Measurements from ENCODE around the gene TRAK1.

Gene TRAK1

GRCh38 chr3:42067326-42067725 lies 23.8 kb upstream of the TRAK1 start:
- DNase-seq, result no peak

DNA sequence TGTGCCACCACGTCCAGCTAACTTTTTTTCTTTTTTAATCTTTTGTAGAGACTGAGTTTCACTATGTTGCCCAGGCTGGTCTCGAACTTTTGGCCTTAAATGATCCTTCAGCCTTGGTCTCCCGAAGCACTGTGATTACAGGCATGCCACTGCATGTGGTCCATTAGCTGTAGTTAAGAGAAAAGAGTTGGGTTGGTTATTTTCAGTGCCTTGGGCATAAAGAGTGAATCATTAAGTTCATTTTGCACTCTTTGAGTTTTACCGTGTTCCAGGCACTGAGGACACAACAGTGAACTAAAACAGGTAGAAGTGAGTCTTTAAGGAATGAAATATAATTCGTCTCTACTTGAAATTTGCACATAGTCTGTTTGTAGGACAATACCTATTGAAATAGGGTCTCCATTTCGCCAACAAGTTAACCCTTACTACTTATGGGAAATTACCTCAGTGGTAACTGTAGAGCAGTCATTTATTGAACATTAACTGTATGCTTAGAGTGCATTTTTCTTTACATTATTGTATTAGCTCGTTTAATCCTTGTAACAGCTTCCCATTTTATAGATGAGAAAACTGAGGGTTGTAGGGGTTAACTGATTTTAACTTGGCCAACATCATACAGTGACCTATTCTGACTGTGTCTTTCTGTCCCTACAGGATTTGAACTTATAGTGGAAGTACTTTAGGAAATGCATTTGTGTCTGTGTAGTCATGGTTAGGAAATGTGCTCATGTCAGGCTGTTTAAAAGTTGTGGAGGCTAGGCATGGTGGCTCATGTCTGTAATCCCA lies 22.7 kb upstream of the TRAK1 start:
- DNase-seq, result no peak

DNA sequence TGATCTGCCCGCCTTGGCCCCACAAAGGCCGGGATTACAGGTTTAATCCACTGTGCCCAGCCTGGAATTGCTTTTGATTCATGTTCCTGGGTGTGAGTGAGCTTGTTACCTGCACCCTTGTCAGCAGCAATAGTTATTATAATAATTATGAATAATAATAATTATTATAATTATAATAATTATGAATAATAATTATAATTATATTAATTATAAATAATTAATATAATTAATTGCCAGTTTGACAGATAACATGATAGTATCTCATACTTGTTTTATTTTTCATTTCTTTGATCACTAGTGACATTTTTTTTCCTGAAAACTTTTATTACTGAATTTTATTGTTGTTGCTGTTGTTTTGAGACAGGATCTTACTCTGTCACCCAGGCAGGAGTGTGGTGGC lies 21.1 kb upstream of the TRAK1 start:
- no peak for DNase-seq

GRCh38 chr3:42070524-42070923 lies 20.6 kb upstream of the TRAK1 start:
- DNase-seq, result no peak

GRCh38 chr3:42071904-42072812 lies 19.0 kb upstream of the TRAK1 start:
- no peak for DNase-seq

DNA sequence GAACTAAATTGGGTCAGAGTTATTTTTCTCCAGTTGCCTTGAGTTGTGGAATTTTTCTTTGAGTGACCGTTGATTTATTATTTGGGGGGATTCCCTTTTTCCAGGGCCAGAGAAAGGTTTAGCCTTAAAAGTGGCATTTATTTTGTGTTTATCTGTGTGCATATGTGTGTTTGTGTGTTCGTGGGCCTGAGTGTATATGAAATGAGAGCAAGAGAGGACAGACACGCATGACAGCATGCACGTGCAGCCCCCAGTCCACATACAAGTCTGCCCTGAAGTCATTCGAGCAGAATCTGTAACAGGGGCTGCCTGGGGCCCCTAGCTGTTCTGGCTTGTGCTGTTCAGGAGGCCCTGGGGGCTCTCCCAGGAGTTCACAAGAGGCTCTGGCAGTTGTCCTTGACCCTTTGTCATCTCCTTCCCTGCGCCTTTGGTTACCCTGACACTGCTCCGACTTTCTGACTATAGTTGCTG lies 18.3 kb upstream of the TRAK1 start:
- DNase-seq, result no peak

- no peak for DNase-seq
Observed at GRCh38 chr3:42077785-42078184, 13.4 kb upstream of the TRAK1 start.

DNA sequence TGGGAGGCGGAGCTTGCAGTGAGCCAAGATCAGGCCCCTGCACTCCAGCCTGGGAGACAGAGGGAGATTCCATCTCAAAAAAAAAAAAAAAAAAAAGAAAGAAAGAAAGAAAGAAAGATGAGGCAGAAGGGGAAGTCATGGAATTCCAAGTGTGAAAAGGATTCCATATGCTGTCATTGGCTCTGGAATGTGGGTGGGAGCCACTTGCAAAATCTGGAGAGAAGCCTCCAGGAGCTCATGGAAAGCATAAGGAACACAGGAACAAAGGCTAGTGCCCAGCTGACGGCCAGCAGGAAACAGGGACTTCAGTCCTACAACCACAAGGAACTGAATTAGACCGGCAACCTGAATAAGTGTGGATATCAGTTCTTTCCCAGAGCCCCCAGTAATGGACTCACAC lies 12.5 kb upstream of the TRAK1 start:
- no peak for DNase-seq

- DNase-seq, result no peak
Observed at GRCh38 chr3:42079701-42080452, 11.3 kb upstream of the TRAK1 start.

- peak; percentile 36 to 51 for DNase-seq
Observed at GRCh38 chr3:42080453-42080872, 10.7 kb upstream of the TRAK1 start.

GRCh38 chr3:42081838-42082473 lies 9.2 kb upstream of the TRAK1 start:
- no peak for DNase-seq

DNA sequence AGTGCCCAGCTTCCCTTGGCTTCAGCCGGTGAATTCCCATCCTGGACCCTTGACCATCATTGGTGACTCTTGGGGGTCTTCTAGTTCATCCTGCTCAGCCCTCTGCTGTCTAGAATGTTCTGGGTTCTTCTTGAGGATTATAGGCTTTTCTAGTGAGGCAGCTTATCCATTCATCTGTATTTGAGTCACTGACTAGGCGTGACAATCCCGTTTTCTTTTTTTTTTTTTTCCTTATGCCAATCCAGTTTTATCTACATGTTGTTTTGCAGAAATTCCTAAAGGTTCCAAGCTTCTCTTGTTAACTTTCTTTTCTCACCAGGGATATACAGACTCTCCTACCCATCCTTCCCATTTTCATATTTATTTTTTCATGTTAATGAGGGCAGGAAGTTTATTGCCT lies 6.6 kb upstream of the TRAK1 start:
- DNase-seq, result no peak

- DNase-seq, result no peak
Observed at GRCh38 chr3:42085641-42086376, 5.3 kb upstream of the TRAK1 start.

- DNase-seq, result no peak
Observed at GRCh38 chr3:42088803-42089530, 2.2 kb upstream of the TRAK1 start.

DNA sequence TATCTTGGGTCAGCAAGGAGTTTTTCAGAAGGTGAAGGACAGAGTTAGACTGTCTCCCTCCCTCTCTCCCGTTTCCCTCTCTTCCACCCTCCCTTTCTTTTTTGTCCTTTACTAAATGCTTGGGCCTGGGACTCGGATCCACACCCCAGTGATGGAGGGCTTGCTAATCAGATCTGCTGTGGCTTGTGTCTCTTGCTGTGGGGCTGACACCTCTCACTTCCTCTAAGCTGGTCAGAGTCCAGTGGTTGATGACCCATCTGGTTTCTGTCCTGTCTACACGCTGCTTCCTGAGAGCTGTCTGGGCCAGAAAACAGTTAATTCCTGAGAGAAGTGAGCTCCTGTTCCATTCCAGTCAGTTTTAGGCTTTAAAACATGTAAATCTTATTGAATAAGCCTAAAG lies 849 bp downstream of the TRAK1 start:
- no peak for DNase-seq

DNA sequence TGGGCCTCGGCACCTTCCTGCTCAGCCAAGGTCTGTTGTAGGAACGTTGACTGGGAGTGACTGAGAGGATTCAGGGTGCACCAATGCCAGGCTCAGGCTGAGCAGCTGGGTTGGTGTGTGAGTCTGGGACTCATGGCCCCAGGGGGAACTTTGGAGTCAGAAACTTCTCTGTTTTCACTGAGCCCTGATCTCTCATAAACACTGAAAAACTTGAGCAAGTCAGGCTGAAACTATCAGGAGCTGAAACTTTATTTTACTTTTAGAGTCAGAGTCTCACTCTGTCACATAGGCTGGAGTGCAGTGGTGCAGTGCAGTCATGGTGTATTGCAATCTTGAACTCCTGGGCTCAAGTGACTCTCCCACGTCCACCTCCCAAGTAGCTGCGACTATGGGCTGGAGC lies 3.0 kb downstream of the TRAK1 start:
- DNase-seq, result peak in 1 of 2 experiments; percentile 19

- DNase-seq, result peak in 1 of 2 experiments; percentile 14
Observed at GRCh38 chr3:42094691-42095391, 3.7 kb downstream of the TRAK1 start.

DNA sequence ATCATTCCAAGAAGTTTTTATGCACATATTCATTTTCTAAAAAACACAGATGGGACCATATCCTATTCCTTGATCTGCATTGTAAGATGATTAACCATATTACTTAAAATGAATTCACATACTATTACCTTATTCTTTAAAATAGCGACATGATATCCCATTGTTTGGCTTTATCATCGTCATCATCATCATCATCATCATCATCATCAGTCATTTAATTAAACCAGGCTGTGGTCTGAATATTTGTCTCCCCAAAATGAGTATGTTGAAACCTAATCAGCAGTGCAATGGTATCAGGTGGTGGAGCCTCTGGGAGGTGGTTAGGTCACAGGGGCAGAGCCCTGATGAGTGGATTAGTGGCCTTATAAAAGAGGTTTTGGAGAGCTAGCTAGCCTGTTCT lies 4.4 kb downstream of the TRAK1 start:
- DNase-seq, result no peak

DNA sequence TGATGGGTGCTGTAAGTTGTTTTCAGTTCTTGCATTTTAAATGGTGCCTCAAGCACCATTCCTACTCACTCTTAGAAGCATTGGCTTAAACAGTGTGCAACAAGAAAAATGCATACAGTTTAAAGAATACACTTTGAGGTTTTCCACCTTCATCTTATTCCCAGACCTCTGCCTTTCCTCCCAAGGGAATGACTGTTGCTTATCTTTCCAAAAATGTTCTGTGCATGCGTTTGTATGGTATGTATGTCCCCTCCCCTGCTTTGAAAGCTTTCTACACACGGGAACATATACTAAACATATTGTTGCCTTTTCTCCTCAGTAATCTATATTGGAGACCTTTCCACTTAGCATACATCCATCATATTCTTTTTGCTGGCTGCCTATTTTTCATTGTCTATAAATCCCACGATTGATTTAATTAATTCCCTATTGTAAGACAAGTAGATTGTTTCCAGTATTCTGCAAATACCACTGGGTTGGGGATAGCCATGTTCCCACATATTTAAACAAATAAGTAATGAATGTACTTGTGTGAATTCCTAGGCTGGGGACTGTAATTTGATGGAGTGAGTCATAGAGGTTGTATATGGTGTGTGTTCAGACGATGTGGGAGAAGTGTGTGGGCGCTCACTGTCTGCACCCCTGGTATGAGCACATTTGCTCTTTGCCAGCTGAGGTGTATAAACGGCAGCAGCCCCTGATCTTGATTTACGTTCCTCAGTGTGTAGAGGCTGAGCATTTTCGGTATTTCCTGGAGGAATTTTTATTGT lies 5.8 kb downstream of the TRAK1 start:
- peak in 1 of 2 experiments; percentile 36 for DNase-seq

GRCh38 chr3:42097566-42097946 lies 6.4 kb downstream of the TRAK1 start:
- DNase-seq, result peak in 1 of 2 experiments; percentile 5

Measured in activated T-cell treated with anti-CD3 and anti-CD28 coated beads, Interleukin-2, amount 50 U/mL, for 48 hours (primary cell).